GM21515 (cell line): ENCODE data around the gene LYZL6.

Source experiments
- ATAC-seq: cut with Tn5 transposase; IDR thresholded peaks from one replicate; pipeline ENCODE4 v1.9.1; 2021; ENCODE audit not compliant: unreplicated experiment

Gene LYZL6, protein sequence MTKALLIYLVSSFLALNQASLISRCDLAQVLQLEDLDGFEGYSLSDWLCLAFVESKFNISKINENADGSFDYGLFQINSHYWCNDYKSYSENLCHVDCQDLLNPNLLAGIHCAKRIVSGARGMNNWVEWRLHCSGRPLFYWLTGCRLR

GRCh38 chr17:35943537-35943936, at the start of gene LYZL6:
TSS of gene LYZL6 (minus strand) at chr17:35943713. CDS start at chr17:35939356, 4,357 bp downstream.
- ATAC-seq, result no peak

GRCh38 chr17:35991075-35991474, 47.6 kb upstream of the LYZL6 start:
- no peak for ATAC-seq

GRCh38 chr17:35988164-35988563, 44.7 kb upstream of the LYZL6 start:
- ATAC-seq, result no peak

DNA sequence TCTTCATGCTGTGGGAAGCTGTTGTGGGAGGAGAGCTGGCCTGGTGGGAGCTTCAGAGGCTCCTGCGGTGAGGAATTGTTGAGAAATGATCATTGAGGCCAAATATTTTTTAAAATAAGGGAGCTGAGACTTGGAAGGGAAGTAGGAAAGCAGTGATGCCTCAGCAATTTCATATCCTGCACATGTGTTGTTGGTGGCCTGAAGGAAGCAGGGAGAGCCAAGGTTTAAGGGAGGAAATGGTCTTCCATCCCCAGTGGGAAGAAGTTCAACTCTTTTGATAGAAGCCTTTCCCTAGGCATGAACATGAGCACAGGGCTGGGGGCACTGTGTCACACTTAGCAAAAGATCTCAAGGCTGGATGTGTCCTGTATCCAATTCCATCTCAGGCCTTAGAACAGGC, 43.1 kb upstream of the LYZL6 start, which contains the start of gene CCL14:
Gene CCL14 (minus strand): TSS at position 87 of the 400 bp plus-strand sequence. CDS start 80 bp downstream, at position 7.
- ATAC-seq, result no peak

- ATAC-seq, result no peak
Observed at GRCh38 chr17:35984140-35984539, 40.6 kb upstream of the LYZL6 start.

DNA sequence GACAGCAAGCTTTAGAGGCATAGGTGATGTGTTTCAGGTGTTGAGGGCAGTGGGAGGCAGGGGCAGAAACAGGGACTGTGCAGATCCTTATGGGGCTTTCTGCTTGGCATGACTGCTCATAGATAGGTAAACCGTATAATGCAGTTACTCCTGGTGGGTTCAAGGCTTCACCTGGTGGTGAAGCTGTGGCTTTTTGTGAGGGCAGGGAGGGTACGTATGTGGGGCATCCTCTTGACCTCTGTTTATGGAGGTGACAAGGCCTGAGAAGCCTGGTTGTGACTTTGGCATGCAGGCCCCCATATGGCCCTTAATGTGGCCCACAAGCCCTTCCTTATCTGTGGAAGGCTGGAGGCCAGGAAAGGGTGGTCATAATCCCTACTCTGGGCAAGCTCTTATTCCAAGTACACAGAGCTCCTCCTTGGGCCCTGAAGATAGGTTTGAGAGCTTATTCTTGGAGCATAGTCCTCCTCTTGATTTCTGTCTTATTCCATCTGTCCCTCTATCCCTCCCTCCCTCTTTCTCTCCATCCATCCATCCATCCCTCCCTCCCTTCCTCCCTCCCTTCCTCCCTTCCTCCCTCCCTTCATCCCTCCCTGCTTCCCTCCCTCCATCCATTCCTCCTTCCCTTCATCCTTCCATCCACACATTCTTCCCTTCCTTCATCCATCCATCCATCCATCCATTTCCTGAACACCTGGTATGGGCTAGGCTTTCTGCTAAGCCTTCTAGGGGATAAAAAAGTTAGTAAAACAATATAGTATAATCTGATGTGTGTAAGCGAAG, 39.1 kb upstream of the LYZL6 start:
- ATAC-seq, result no peak

- no peak for ATAC-seq
Observed at GRCh38 chr17:35981908-35982330, 38.4 kb upstream of the LYZL6 start.

GRCh38 chr17:35981246-35981645, 37.7 kb upstream of the LYZL6 start, which contains the start of gene CCL16:
TSS of gene CCL16 (minus strand) at chr17:35981497. CDS start at chr17:35981420, 77 bp downstream.
- ATAC-seq, result no peak

- no peak for ATAC-seq
Observed at GRCh38 chr17:35978346-35978745, 34.8 kb upstream of the LYZL6 start.

GRCh38 chr17:35977509-35977908, 34.0 kb upstream of the LYZL6 start:
- ATAC-seq, result no peak

GRCh38 chr17:35973333-35974260, 30.1 kb upstream of the LYZL6 start:
- no peak for ATAC-seq

DNA sequence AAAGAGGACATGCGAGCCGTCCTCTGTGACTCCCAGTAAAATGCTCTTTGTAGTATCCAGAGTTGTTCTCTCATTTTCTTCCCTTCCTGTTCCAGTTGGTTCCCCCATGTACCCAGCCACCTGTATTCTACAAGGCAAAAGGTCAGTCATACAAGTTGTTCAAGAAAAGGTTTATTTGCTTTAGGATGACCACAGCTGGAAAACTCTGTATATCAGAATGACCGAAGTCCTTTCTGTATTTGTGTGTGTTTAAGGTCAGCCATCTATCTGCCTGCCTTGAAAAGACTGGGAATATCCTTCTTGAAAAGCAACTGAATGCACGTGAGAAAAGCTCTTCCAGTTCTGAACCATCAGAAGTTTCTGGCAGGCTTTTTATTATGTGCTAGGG, 29.4 kb upstream of the LYZL6 start:
- ATAC-seq, result no peak

DNA sequence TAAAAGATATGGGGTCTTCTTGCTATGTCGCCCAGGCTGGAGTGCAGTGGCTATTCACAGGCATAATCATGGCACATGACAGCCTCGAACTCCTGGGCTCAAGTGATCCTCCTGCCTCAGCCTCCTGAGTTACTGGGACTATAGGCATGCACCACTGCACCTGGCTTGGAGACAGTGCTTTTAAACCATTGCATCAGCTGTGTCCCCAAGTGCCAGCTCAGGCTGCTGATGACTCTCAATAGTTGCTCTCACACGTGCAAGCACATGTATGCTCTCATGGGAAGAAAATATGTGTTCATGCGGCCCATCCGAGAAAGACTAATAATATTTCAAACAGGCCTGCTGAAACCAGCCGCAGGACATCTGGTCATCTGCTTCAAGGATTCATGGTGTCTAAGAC, 29.0 kb upstream of the LYZL6 start:
- no peak for ATAC-seq

DNA sequence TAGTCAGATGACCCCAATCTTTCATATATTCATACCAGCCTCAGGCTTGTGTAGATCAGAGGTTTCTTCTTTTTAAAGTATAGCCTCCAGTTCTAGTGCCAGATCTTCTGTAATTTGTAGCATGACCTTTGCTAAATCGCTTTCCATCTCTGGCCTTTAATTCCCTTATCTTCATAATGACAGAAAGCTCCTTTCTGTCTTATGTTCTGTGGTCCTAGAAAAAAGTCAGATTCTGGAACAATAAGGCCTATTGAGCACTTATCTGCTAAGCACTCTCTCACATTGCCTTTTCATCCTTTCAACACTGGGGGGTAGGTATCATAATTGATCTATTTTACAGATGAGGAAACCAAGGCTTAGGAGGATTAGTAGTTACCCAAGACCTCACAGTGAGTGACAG, 28.6 kb upstream of the LYZL6 start:
- no peak for ATAC-seq

DNA sequence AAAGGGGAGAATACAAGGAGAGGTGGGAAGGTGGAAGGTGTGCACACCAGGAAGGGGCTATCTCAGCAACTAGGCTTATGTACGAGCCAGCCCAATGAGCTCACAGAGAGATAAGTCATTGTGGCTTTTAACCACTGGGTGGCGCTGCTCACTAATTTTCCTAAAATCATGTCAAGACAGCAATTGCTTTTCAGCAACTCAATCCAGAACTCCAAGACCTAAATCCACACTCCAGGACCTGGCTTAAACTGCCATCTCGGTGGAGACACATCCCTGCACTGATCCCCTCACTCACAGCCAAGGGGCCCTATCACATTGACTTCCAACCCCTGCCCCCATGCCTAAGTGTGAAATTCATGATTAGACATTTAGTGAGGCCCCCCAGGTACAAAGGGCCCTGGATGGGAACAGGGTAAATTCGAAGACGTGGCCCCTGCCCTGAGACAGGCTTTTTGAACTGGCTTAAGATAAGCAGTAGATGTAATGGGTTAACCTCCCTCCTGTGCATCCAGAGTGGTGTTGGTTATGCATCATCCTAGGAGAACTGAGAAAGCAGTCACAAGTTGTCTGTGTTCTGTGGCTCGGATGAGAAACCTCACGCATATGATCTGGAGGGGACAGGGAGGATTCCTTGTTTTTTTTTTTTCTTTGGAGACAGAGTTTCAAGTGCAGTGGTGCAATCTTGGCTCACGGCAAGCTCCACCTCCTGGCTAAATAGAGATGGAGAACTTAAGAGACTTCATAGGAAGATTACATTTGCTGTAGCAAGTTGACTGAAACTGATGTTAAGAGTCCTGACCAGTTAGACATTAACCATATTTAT, 26.3 kb upstream of the LYZL6 start:
- no peak for ATAC-seq

- ATAC-seq, result no peak
Observed at GRCh38 chr17:35968520-35969054, 25.1 kb upstream of the LYZL6 start.

DNA sequence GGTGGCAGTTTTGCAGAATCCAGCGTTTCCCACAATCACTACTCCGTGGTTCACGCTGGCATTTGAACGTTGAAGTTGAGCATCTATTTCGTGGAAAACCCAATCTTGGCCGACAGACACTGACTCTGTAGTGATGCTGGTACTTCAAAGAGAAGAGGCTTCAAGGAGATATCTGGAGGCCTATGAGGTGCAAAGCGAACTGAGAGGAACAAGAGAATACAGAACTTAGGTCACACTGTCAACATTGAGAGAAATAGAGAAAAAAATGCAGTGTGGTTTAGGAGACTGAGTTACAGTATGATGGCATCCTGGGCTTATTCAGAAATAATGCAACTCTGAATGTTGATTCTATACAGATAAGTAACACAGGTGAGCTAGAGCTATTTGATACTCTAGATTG, 21.8 kb upstream of the LYZL6 start:
- no peak for ATAC-seq

- ATAC-seq, result no peak
Observed at GRCh38 chr17:35963663-35964062, 20.1 kb upstream of the LYZL6 start.

- no peak for ATAC-seq
Observed at GRCh38 chr17:35953720-35954119, 10.2 kb upstream of the LYZL6 start.

DNA sequence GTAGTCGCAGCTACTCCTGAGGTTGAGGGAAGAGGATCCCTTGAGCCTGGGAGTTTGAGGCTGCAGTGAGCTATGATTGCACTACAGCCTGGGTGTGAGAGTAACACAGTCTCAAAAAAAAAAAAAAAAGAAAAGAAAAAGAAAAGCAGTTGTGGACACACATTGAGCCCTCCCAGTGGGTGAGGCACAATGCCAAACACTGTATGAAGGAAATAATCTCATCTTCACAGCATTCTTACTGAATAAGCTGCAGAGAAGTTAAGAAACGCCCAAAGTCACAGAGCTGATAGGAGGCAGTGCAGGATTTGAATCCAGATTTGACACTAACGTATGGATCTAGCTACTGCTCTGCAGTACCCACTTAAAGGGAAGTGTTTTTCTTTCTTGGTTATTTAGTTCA, 5.9 kb upstream of the LYZL6 start:
- no peak for ATAC-seq
